HepG2 (cell line): ENCODE data around the gene CD7. TPM values are rescaled to one million over a fixed set of nuclear protein-coding genes. Genes with fewer than 3 reads are reported as not detected.

Experiments used
- AGO2 ChIP-seq: fragments of 200-400 bp; formaldehyde crosslinking; optimal IDR thresholded peaks from 2 replicates; pipeline ENCODE3; 2017; ENCODE audit warnings: mild to moderate bottlenecking, low read depth, low read length, moderate library complexity
- ARID2 ChIP-seq: sonication (generic); formaldehyde crosslinking; IDR thresholded peaks from 2 replicates; pipeline ENCODE4 v1.8.1; 2022; ENCODE audit warnings: mild to moderate bottlenecking, missing genetic modification reagents, borderline replicate concordance
- ATF7 ChIP-seq, 2 experiments: fragments of 450-650 bp in 1 of 2; sonication (generic) in 1 of 2; formaldehyde crosslinking in 1 of 2; IDR thresholded peaks; 2 replicates each; pipeline versions ENCODE4 v1.4.0 to v1.6.1; 2016 to 2020; ENCODE audit warnings: antibody characterized with exemption in 1 of 2, mild to moderate bottlenecking in 1 of 2, missing genetic modification reagents in 1 of 2
- ATF7-NPFF ChIP-seq: sonication (generic); formaldehyde crosslinking; IDR thresholded peaks from 2 replicates; pipeline ENCODE4 v1.8.1; 2023; ENCODE audit warnings: mild to moderate bottlenecking, low read depth, missing genetic modification reagents, moderate library complexity
- EP300 ChIP-seq, 3 experiments: sonication (generic) in 1 of 3; formaldehyde crosslinking in 1 of 3; IDR thresholded peaks; 2 replicates each; pipeline versions ENCODE4 v1.5.1 to v1.6.1; 2011 to 2020; ENCODE audit warnings: low read depth in 2 of 3, low read length in 2 of 3, borderline replicate concordance in 1 of 3, improper control_type of control experiment in 1 of 3, mild to moderate bottlenecking in 1 of 3, missing genetic modification reagents in 1 of 3, moderate library complexity in 1 of 3
- ERF ChIP-seq: IDR thresholded peaks from 2 replicates; pipeline ENCODE4 v1.6.1; 2018; ENCODE audit warnings: missing biosample characterization, missing genetic modification reagents
- GLMP ChIP-seq: sonication (generic); formaldehyde crosslinking; IDR thresholded peaks from 2 replicates; pipeline ENCODE4 v1.9.0; 2021; ENCODE audit warnings: missing genetic modification reagents, mild to moderate bottlenecking, borderline replicate concordance
- HNRNPK ChIP-seq: fragments of 200-400 bp; formaldehyde crosslinking; IDR thresholded peaks from 2 replicates; pipeline ENCODE4 v1.6.1; 2018; ENCODE audit warnings: low read length, low read depth, moderate library complexity, mild to moderate bottlenecking; ENCODE audit not compliant: poor library complexity, severe bottlenecking
- KLF15 ChIP-seq: sonication (generic); formaldehyde crosslinking; IDR thresholded peaks from 2 replicates; pipeline ENCODE4 v1.8.1; 2023; ENCODE audit warnings: borderline replicate concordance, mild to moderate bottlenecking, inconsistent platforms, missing genetic modification reagents, mixed read lengths
- NAIF1 ChIP-seq: sonication (generic); formaldehyde crosslinking; IDR thresholded peaks from 2 replicates; pipeline ENCODE4 v1.5.0; 2020; ENCODE audit warnings: mild to moderate bottlenecking, missing genetic modification reagents, borderline replicate concordance
- PHF21A ChIP-seq: sonication (generic); formaldehyde crosslinking; IDR thresholded peaks from 2 replicates; pipeline ENCODE4 v1.5.0; 2020; ENCODE audit warnings: mild to moderate bottlenecking, missing genetic modification reagents
- RXRA ChIP-seq: sonication (generic); formaldehyde crosslinking; IDR thresholded peaks from 2 replicates; pipeline ENCODE4 v1.5.1; 2020; ENCODE audit warnings: missing genetic modification reagents
- SAFB2 ChIP-seq: sonication (generic); formaldehyde crosslinking; IDR thresholded peaks from 2 replicates; pipeline ENCODE4 v1.5.1; 2020; ENCODE audit warnings: missing genetic modification reagents, low read depth, mild to moderate bottlenecking, borderline replicate concordance
- ZBTB25 ChIP-seq: IDR thresholded peaks from 2 replicates; pipeline ENCODE4 v1.6.1; 2018; ENCODE audit warnings: missing genetic modification reagents
- ZNF142 ChIP-seq: sonication (generic); formaldehyde crosslinking; IDR thresholded peaks from 2 replicates; pipeline ENCODE4 v1.4.0; 2020; ENCODE audit warnings: missing genetic modification reagents
- ZNF253 ChIP-seq: sonication (generic); formaldehyde crosslinking; IDR thresholded peaks from 2 replicates; pipeline ENCODE4 v1.8.0; 2022; ENCODE audit warnings: mild to moderate bottlenecking, missing genetic modification reagents, borderline replicate concordance
- ZNF335 ChIP-seq: sonication (generic); formaldehyde crosslinking; IDR thresholded peaks from 2 replicates; pipeline ENCODE4 v1.4.0; 2020; ENCODE audit warnings: missing genetic modification reagents
- ZNF563 ChIP-seq: sonication (generic); formaldehyde crosslinking; IDR thresholded peaks from 2 replicates; pipeline ENCODE4 v1.8.0; 2022; ENCODE audit warnings: mild to moderate bottlenecking, moderate library complexity, missing genetic modification reagents
- ZNF850 ChIP-seq: sonication (generic); formaldehyde crosslinking; conservative IDR thresholded peaks from 2 replicates; pipeline ENCODE4 v1.9.0; 2021; ENCODE audit warnings: mild to moderate bottlenecking, missing genetic modification reagents
- polyA plus RNA-seq, 8 experiments: library from polyadenylated mRNA; depleted of rRNA in 3 of 8; stranded (reverse) in 7 of 8; unstranded in 1 of 8; fragments of >200 nt; fragmentation: Illumina TruSeq in 4 of 8; extraction: Trizol in 4 of 8; gene quantifications; 2 replicates each; pipeline versions ENCODE4 v1.2.1 to v1.2.3, GENCODE V29; 2011 to 2016; ENCODE audit warnings: low read depth in 4 of 8, missing spikeins in 1 of 8, mixed read lengths in 1 of 8; ENCODE audit not compliant: insufficient read depth in 1 of 8
- total RNA-seq, 5 experiments: library from RNA; depleted of rRNA; stranded (reverse); fragments of >200 nt; fragmentation: Illumina TruSeq; extraction: Trizol; gene quantifications; 2 replicates each; pipeline ENCODE4 v1.2.3, GENCODE V29; 2016; ENCODE audit warnings: low read depth in 1 of 5

The CD7 gene
- total and polyA plus RNA-seq, 2 of the 13 experiments (the other 11 are each of a cell fraction or from before 2014, with no cell fraction given), result 67.6 to 76.4 TPM

GRCh38 chr17:82297714-82298537, 19.5 kb downstream of the CD7 start (continued):
- TF ChIP-seq ZNF142 (CRISPR knock-in tag) (no peak; the same call in 1 of the 2 replicates), ZNF850 (CRISPR knock-in tag) (no peak), AGO2 (no peak), ZNF563 (peak; percentile 75; the same call in 1 of the 2 replicates), SAFB2 (CRISPR knock-in tag) (peak; percentile 90), RXRA (CRISPR knock-in tag) (peak; percentile 24; the same call in 1 of the 2 replicates), ZNF335 (CRISPR knock-in tag) (0 out of 2 replicates have a peak, but pooled peaks have one; percentile 24), ATF7-NPFF (0 out of 2 replicates have a peak, but pooled peaks have one; percentile 49), ZNF253 (CRISPR knock-in tag) (peak; percentile 60; the same call in 1 of the 2 replicates), HNRNPK (peak; percentile 13), NAIF1 (CRISPR knock-in tag) (no peak), KLF15 (CRISPR knock-in tag) (no peak), ARID2 (CRISPR knock-in tag) (no peak), ZBTB25 (CRISPR knock-in tag) (no peak; the same call in 1 of the 2 replicates), EP300 (IDR thresholded peaks at IDR 0.05; ENCODE audit: low read depth in 2 of 2, low read length in 2 of 2) (peak; percentile 39 to 59; a peak in 1 of 4 replicates), EP300 (CRISPR knock-in tag; IDR thresholded peaks at IDR 0.05; ENCODE audit: borderline replicate concordance) (no peak), ATF7 (IDR thresholded peaks at IDR 0.05) (no peak), ATF7 (CRISPR knock-in tag; IDR thresholded peaks at IDR 0.05) (peak; percentile 63; the same call in 1 of the 2 replicates), GLMP (no peak), PHF21A (0 out of 2 replicates have a peak, but pooled peaks have one; percentile 10), ERF (peak; percentile 47)
